ENCODE results near the gene TFCP2L1. TPM values are rescaled to one million over a fixed set of nuclear protein-coding genes. Genes with fewer than 3 reads are reported as not detected.

TFCP2L1 gene
- total RNA-seq, 1 donor from 2014 or later: 0.05 TPM

DNA sequence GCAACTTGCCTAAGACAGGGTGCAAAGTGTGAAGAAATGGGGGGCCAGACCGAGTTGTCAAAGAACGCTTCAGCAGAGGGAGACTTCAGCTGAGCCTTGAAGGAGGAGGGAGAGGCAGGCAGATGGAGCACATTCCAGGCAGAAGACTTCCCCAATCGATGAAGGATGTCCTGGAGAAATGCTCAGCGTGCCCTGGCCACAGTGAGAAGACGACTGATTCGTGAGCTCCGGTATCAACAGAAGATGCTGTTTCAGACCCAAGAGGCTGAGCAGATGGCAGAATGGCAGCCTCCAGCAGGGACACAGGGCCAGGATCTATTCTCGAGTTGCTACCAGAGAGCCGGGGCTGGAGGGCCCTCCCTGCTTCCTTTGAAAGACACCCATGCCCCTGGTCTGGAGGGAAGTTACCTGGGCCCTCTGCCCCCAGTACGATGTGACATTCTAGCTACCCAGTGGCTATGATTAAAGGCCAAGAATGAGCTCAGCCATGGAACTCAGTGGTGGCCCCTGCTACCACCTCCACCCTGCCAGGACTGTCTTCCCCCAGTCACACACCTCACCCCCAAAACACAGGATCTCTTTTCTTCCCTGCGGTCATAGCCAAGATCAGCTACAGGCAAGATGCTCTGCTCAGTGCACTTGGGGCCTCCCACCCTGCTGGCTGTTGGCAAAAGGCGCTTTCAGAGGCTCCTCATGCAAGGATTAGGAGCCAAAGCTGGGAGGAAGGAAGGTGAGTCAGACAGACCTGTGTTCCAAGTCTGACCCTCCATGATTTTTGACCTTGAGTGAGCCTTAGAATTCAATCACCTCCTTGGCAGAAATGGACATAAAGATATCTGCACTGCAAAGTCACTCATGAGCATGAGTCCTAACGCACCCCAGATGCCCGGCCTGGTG, 84.3 kb downstream of the TFCP2L1 start:
- Histone ChIP-seq H3K79me2 (ENCODE audit: insufficient read depth, low read length) (no peaks in the 10 kb centered on the region), H3K4me3 (ENCODE audit: insufficient read depth, low read depth, low read length) (no peak overlapping the region), H3K9ac (ENCODE audit: low read length) (no peak overlapping the region), H3K36me3 (ENCODE audit: insufficient read depth, low read length) (no peaks in the 10 kb centered on the region), H3K9me3 (ENCODE audit: insufficient read depth, low read depth, low read length) (no peaks in the 10 kb centered on the region), H3K4me1 (ENCODE audit: insufficient read depth, low read length) (peaks cover 10% of the 10 kb centered on the region), H3K27me3 (ENCODE audit: insufficient read depth, low read length) (no peaks in the 10 kb centered on the region), H3K27ac (ENCODE audit: low read depth, low read length) (no peak overlapping the region), H2AFZ (ENCODE audit: low read depth, low read length) (no peak overlapping the region), H4K20me1 (ENCODE audit: insufficient read depth, low read length) (no peaks in the 10 kb centered on the region), H3K4me2 (ENCODE audit: low read length) (no peak overlapping the region)
- DNase-seq (ENCODE audit: low read depth): no peak
- no peaks in the 10 kb centered on the region for H3K9me3 Mint-ChIP-seq (ENCODE audit: unreplicated experiment)
- H3K4me3 Mint-ChIP-seq (ENCODE audit: unreplicated experiment): no peak overlapping the region
- H3K4me1 Mint-ChIP-seq (ENCODE audit: low read depth, unreplicated experiment): peaks cover 7% of the 10 kb centered on the region
- no peak for FAIRE-seq
- no peak overlapping the region for H3K27ac Mint-ChIP-seq (ENCODE audit: unreplicated experiment)
- no peaks in the 10 kb centered on the region for H3K36me3 Mint-ChIP-seq (ENCODE audit: low read depth, unreplicated experiment)
- no peak for TF ChIP-seq CTCF (IDR thresholded peaks at IDR 0.05; ENCODE audit: insufficient read depth, low read depth, low read length)
- no peak for TF ChIP-seq EZH2 (IDR thresholded peaks at IDR 0.05; ENCODE audit: insufficient read depth, low read length)
- peaks cover 31% of the 10 kb centered on the region for H3K27me3 Mint-ChIP-seq (ENCODE audit: low read depth, unreplicated experiment)

DNA sequence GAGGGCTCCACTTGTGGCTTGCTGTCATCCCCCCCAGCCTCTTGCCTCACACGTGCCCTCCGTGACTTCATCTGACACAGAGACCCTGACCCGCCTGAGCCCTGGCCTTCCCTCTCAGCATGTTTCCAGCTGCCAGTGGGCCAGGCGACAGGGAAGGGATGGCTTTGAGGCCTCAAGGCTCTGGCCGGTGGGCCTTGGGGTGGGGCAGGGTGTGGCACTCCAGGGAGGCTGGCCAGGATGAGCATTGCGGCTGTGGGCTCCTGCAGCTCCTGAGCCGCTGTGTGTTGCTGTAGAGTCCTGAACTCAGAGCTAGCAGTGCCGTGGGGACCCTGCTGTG, 85.0 kb downstream of the TFCP2L1 start:
- Mint-ChIP-seq H3K27ac (ENCODE audit: unreplicated experiment) (no peak overlapping the region), H3K36me3 (ENCODE audit: low read depth, unreplicated experiment) (no peaks in the 10 kb centered on the region), H3K4me3 (ENCODE audit: unreplicated experiment) (no peak overlapping the region), H3K4me1 (ENCODE audit: low read depth, unreplicated experiment) (peaks cover 7% of the 10 kb centered on the region), H3K9me3 (ENCODE audit: unreplicated experiment) (no peaks in the 10 kb centered on the region), H3K27me3 (ENCODE audit: low read depth, unreplicated experiment) (peaks cover 35% of the 10 kb centered on the region)
- Histone ChIP-seq H3K36me3 (ENCODE audit: insufficient read depth, low read length) (no peaks in the 10 kb centered on the region), H3K4me1 (ENCODE audit: insufficient read depth, low read length) (peaks cover 7% of the 10 kb centered on the region), H3K79me2 (ENCODE audit: insufficient read depth, low read length) (no peaks in the 10 kb centered on the region), H3K4me3 (ENCODE audit: insufficient read depth, low read depth, low read length) (no peak overlapping the region), H3K27me3 (ENCODE audit: insufficient read depth, low read length) (peaks cover 2% of the 10 kb centered on the region), H4K20me1 (ENCODE audit: insufficient read depth, low read length) (no peaks in the 10 kb centered on the region), H3K27ac (ENCODE audit: low read depth, low read length) (no peak overlapping the region), H2AFZ (ENCODE audit: low read depth, low read length) (no peak overlapping the region), H3K9ac (ENCODE audit: low read length) (no peak overlapping the region), H3K4me2 (ENCODE audit: low read length) (no peak overlapping the region), H3K9me3 (ENCODE audit: insufficient read depth, low read depth, low read length) (no peaks in the 10 kb centered on the region)
- FAIRE-seq (no peak), DNase-seq (ENCODE audit: low read depth) (no peak)
- no peak for TF ChIP-seq EZH2 (IDR thresholded peaks at IDR 0.05; ENCODE audit: insufficient read depth, low read length)
- TF ChIP-seq CTCF (IDR thresholded peaks at IDR 0.05; ENCODE audit: insufficient read depth, low read depth, low read length): no peak
